ENCODE data around the gene ENTREP1. TPM values are rescaled to one million over a fixed set of nuclear protein-coding genes. Genes with fewer than 3 reads are reported as not detected.

ENTREP1 gene
- polyA plus RNA-seq, 1 of the 3 experiments (the other 2 are of a cell fraction), result not detected

DNA sequence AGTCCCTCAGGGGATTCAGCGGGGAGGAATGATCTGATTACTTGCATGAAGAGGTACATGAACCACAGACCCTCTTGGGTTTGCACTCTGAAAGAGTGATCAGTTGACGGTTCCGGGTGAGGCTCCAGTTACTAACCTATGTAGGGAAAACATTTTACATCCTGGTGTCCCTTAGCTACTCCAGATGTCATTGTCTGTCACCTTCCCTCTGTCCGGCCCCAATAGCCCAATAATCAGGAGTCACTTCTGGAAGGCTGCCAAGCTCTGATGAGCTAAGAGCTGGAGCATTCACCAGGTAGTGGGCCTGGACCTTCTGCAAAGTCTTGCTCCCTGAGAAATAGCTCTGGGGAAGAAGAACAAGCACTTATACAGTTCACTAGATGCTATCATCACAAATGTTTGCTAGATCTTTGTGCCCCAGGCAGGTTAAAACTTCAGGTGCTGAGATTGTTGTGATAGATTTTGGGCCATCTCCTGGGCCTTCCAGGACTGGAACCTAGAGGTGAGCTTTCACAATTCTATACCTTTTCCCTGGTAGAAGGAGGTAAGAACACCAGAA lies 64.5 kb downstream of the ENTREP1 start:
- Histone ChIP-seq H3K4me2 (no peak overlapping the region), H3K9me3 (no peaks in the 10 kb centered on the region), H3K79me2 (ENCODE audit: insufficient read depth) (no peaks in the 10 kb centered on the region), H3K4me3 (ENCODE audit: low read depth in 2 of 2, low read length in 1 of 2) (no peak overlapping the region), H2AFZ (ENCODE audit: low read depth) (no peak overlapping the region), H3K9ac (no peak overlapping the region), H3K27ac (ENCODE audit: low read depth in 2 of 2, low read length in 1 of 2) (no peak overlapping the region), H3F3A (replicated peaks; ENCODE audit: insufficient read depth) (no peaks in the 10 kb centered on the region), H4K20me1 (ENCODE audit: insufficient read depth) (no peaks in the 10 kb centered on the region), H3K4me1 (ENCODE audit: control insufficient read depth in 1 of 2, insufficient read depth in 2 of 2, low read depth in 1 of 2, low read length in 1 of 2) (no peaks in the 10 kb centered on the region), H3K27me3 (ENCODE audit: insufficient read depth) (peaks cover 9% of the 10 kb centered on the region; the same call in 1 of the 2 replicates), H3K36me3 (replicated peaks in 1 of 2; ENCODE audit: control insufficient read depth in 1 of 2, insufficient read depth in 2 of 2, low read length in 1 of 2) (no peaks in the 10 kb centered on the region), H3K9me2 (no peaks in the 10 kb centered on the region)
- ChIA-PET CTCF (interaction anchor here (1.1 kb wide), 1 partner anchor 13 kb away, joined by 3 read pairs; no protein-coding TSS in a partner anchor), POLR2A (no interaction called here)
- no peak for TF ChIP-seq NFIC (IDR thresholded peaks at IDR 0.05; ENCODE audit: borderline replicate concordance)
- no peak for TF ChIP-seq FOXM1 (IDR thresholded peaks at IDR 0.05; ENCODE audit: low read depth)
- no peak for TF ChIP-seq CHD2 (IDR thresholded peaks at IDR 0.05; ENCODE audit: low read length, partially characterized antibody)
- TF ChIP-seq MXI1 (IDR thresholded peaks at IDR 0.05; ENCODE audit: low read depth, low read length), result no peak
- TF ChIP-seq FOSL2 (IDR thresholded peaks at IDR 0.05; ENCODE audit: borderline replicate concordance, low read depth), result no peak
- TF ChIP-seq, protein P1, sequence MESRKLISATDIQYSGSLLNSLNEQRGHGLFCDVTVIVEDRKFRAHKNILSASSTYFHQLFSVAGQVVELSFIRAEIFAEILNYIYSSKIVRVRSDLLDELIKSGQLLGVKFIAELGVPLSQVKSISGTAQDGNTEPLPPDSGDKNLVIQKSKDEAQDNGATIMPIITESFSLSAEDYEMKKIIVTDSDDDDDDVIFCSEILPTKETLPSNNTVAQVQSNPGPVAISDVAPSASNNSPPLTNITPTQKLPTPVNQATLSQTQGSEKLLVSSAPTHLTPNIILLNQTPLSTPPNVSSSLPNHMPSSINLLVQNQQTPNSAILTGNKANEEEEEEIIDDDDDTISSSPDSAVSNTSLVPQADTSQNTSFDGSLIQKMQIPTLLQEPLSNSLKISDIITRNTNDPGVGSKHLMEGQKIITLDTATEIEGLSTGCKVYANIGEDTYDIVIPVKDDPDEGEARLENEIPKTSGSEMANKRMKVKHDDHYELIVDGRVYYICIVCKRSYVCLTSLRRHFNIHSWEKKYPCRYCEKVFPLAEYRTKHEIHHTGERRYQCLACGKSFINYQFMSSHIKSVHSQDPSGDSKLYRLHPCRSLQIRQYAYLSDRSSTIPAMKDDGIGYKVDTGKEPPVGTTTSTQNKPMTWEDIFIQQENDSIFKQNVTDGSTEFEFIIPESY (IDR thresholded peaks at IDR 0.05; ENCODE audit: borderline replicate concordance, low read depth), result no peak
- no peak for TF ChIP-seq TCF12 (IDR thresholded peaks at IDR 0.05)
- no peak for TF ChIP-seq NRF1 (IDR thresholded peaks at IDR 0.05; ENCODE audit: low read depth, low read length)
- no peak for TF ChIP-seq POLR2AphosphoS5 (IDR thresholded peaks at IDR 0.05; ENCODE audit: low read depth, low read length)
- TF ChIP-seq USF2 (IDR thresholded peaks at IDR 0.05; ENCODE audit: borderline replicate concordance, low read depth, low read length), result no peak
- TF ChIP-seq EP300 (IDR thresholded peaks at IDR 0.05; ENCODE audit: borderline replicate concordance in 1 of 2, low read depth in 1 of 2, low read length in 1 of 2), result no peak
- no peak for TF ChIP-seq YY1 (IDR thresholded peaks at IDR 0.05; ENCODE audit: low read depth)
- no peak for TF ChIP-seq RCOR1 (IDR thresholded peaks at IDR 0.05; ENCODE audit: low read length)
- TF ChIP-seq TAF1 (IDR thresholded peaks at IDR 0.05; ENCODE audit: borderline replicate concordance, low read depth, low read length), result no peak
- no peak for TF ChIP-seq CTCF (IDR thresholded peaks at IDR 0.05)
- no peak for TF ChIP-seq GATA2 (CRISPR knock-in tag; IDR thresholded peaks at IDR 0.05)
- no peak for TF ChIP-seq MEF2A (IDR thresholded peaks at IDR 0.05; ENCODE audit: borderline replicate concordance, low read depth)
- TF ChIP-seq SIN3A (IDR thresholded peaks at IDR 0.05; ENCODE audit: borderline replicate concordance, low read depth, low read length), result no peak
- WGBS (ENCODE audit: low lambda C conversion rate), result 43% methylated on average over 4 of the region's 4 CpGs
- DNase-seq, result no peak
